CD4-positive, alpha-beta memory T cell (primary cell): ENCODE data around the gene AFAP1. TPM values are rescaled to one million over a fixed set of nuclear protein-coding genes. Genes with fewer than 3 reads are reported as not detected.

Experiments
- CTCF ChIA-PET: fragments of 350-600 bp; sonication (Branson Sonifier 250); formaldehyde crosslinking; loops from one replicate; lab custom pipeline; 2021; ENCODE audit warnings: inconsistent platforms; ENCODE audit not compliant: partially characterized antibody; lab: Charles Lee
- POLR2A ChIA-PET: fragments of 350-600 bp; sonication (Branson Sonifier 250); formaldehyde crosslinking; loops from one replicate; lab custom pipeline; 2021; ENCODE audit not compliant: partially characterized antibody; lab: Charles Lee
- DNase-seq, 5 donors: peaks; one replicate each; pipeline versions ENCODE4 v3.0.0 to v3.0.0-alpha.2; 2020 to 2022; ENCODE audit warnings: mixed read lengths in 1 of 5
- H3K27ac ChIP-seq: one replicate; pipeline ENCODE4 v1.7.0; 2013; ENCODE audit warnings: low read depth, low read length
- H3K27me3 ChIP-seq: 2 replicates; pipeline ENCODE4 v1.7.0; 2013; ENCODE audit warnings: mild to moderate bottlenecking, low read length, moderate library complexity; ENCODE audit not compliant: insufficient read depth
- H3K36me3 ChIP-seq: 2 replicates; pipeline ENCODE4 v1.7.0; 2013; ENCODE audit warnings: mild to moderate bottlenecking, low read length, moderate library complexity; ENCODE audit not compliant: insufficient read depth
- H3K4me1 ChIP-seq: 2 replicates; pipeline ENCODE4 v1.7.0; 2013; ENCODE audit warnings: mild to moderate bottlenecking, low read length, moderate library complexity; ENCODE audit not compliant: insufficient read depth
- H3K4me3 ChIP-seq, 2 donors: one replicate each; pipeline ENCODE4 v1.7.0; 2013; ENCODE audit warnings: low read length in 2 of 2, mild to moderate bottlenecking in 1 of 2
- H3K9me3 ChIP-seq, 2 donors: one replicate each; pipeline ENCODE4 v1.7.0; 2013; ENCODE audit warnings: low read length in 2 of 2, control low read depth in 1 of 2; ENCODE audit not compliant: control insufficient read depth in 1 of 2
- H3K27ac Mint-ChIP-seq, 7 donors: one replicate each; pipeline ENCODE4 v1.8.0; 2020 to 2021; ENCODE audit warnings: mixed read lengths in 7 of 7, mild to moderate bottlenecking in 6 of 7, inconsistent platforms in 3 of 7, moderate library complexity in 3 of 7
- H3K27me3 Mint-ChIP-seq, 2 donors: one replicate each; pipeline ENCODE4 v1.8.0; 2020 to 2021; ENCODE audit warnings: mixed read lengths in 2 of 2
- H3K36me3 Mint-ChIP-seq, 2 donors: one replicate each; pipeline ENCODE4 v1.8.0; 2020 to 2021; ENCODE audit warnings: mixed read lengths in 2 of 2, inconsistent platforms in 1 of 2, mild to moderate bottlenecking in 1 of 2
- H3K4me1 Mint-ChIP-seq, 4 donors: one replicate each; pipeline ENCODE4 v1.8.0; 2020 to 2021; ENCODE audit warnings: mixed read lengths in 4 of 4, mild to moderate bottlenecking in 1 of 4
- H3K4me3 Mint-ChIP-seq, 8 donors: one replicate each; pipeline ENCODE4 v1.8.0; 2020 to 2021; ENCODE audit warnings: mixed read lengths in 8 of 8, mild to moderate bottlenecking in 7 of 8, moderate library complexity in 6 of 8, inconsistent platforms in 3 of 8
- H3K9me3 Mint-ChIP-seq, 8 donors: one replicate each; pipeline ENCODE4 v1.8.0; 2020 to 2021; ENCODE audit warnings: mixed read lengths in 8 of 8, mild to moderate bottlenecking in 5 of 8, inconsistent platforms in 3 of 8, moderate library complexity in 1 of 8
- intact Hi-C: fragments of 100-400 bp; cut with micrococcal nuclease; formaldehyde crosslinking; loops from one replicate; pipeline ENCODE4 v1.15.1; 2023
- polyA plus RNA-seq, 2 donors: library from polyadenylated mRNA; unstranded; fragments of 300-500 nt; fragmentation: Illumina TruSeq; gene quantifications; one replicate each; pipeline ENCODE4 v1.2.3, GENCODE V29; 2021
- total RNA-seq, 2 experiments: library from RNA; stranded (reverse); gene quantifications; one replicate each; pipeline ENCODE4 v1.2.3, GENCODE V29; 2021

Gene AFAP1
- total and polyA plus RNA-seq, 4 experiments from 2014 or later, result 0.95 to 21.8 (median 12.6) TPM

- POLR2A ChIA-PET, result interaction anchor here (1.4 kb wide), 1 partner anchor 9 kb away, joined by 7 read pairs; no protein-coding TSS in a partner anchor
- H3K27me3 Mint-ChIP-seq, result no peaks in the 10 kb centered on the region
Observed at GRCh38 chr4:7822137-7822505, 117.5 kb downstream of the AFAP1 start.

GRCh38 chr4:7821245-7822136, 118.2 kb downstream of the AFAP1 start:
- ChIA-PET POLR2A (interaction anchor here (1.4 kb wide), 1 partner anchor 10 kb away, joined by 7 read pairs; no protein-coding TSS in a partner anchor), CTCF (interaction anchor here (0.7 to 2.4 kb wide), 5 partner anchors 11 to 165 kb away, joined by 3 to 13 read pairs (median 5); no protein-coding TSS in a partner anchor)
- intact Hi-C loops, result no loop called here
- Mint-ChIP-seq H3K4me1 (peaks cover 1 to 18% (median 2%) of the 10 kb centered on the region in 4 donors), H3K27ac (peak overlapping the region in 2 of 7 donors; percentile 5 to 18), H3K36me3 (peaks cover 30 to 33% of the 10 kb centered on the region in 2 donors), H3K9me3 (peaks cover 0 to 1% (median 0%) of the 10 kb centered on the region in 8 donors), H3K27me3 (no peaks in the 10 kb centered on the region), H3K4me3 (peak overlapping the region in 2 of 8 donors; percentile 30 to 39)
- no peaks in the 10 kb centered on the region for H3K36me3 ChIP-seq
- H3K9me3 ChIP-seq, result no peaks in the 10 kb centered on the region
- no peak for DNase-seq
- H3K27ac ChIP-seq, result no peak overlapping the region
- no peaks in the 10 kb centered on the region for H3K4me1 ChIP-seq
- H3K27me3 ChIP-seq, result no peaks in the 10 kb centered on the region
- no peak overlapping the region for H3K4me3 ChIP-seq

More at GRCh38 chr4:7822137-7822505, 117.5 kb downstream of the AFAP1 start:
- H3K4me3 ChIP-seq, result no peak overlapping the region
- Mint-ChIP-seq H3K4me3 (peak overlapping the region in 1 of 8 donors; percentile 30), H3K4me1 (peaks cover 6 to 24% (median 7%) of the 10 kb centered on the region in 4 donors), H3K9me3 (peaks cover 0 to 4% (median 0%) of the 10 kb centered on the region in 8 donors), H3K36me3 (peaks cover 27 to 30% of the 10 kb centered on the region in 2 donors), H3K27ac (peak overlapping the region in 1 of 7 donors; percentile 7)
- H3K36me3 ChIP-seq, result no peaks in the 10 kb centered on the region
- H3K27ac ChIP-seq, result no peak overlapping the region
- no peak for DNase-seq
- intact Hi-C loops, result no loop called here
- H3K4me1 ChIP-seq, result peaks cover 2% of the 10 kb centered on the region
- no peaks in the 10 kb centered on the region for H3K9me3 ChIP-seq
- CTCF ChIA-PET, result interaction anchor here (1.1 to 2.4 kb wide), 3 partner anchors 12 to 24 kb away, joined by 4 to 13 read pairs (median 8); no protein-coding TSS in a partner anchor
- H3K27me3 ChIP-seq, result no peaks in the 10 kb centered on the region

GRCh38 chr4:7820031-7820818, 119.4 kb downstream of the AFAP1 start:
- peaks cover 37 to 43% of the 10 kb centered on the region in 2 donors for H3K36me3 Mint-ChIP-seq
- peak overlapping the region in 3 of 7 donors; percentile 9 to 44 (median 35) for H3K27ac Mint-ChIP-seq
- no peaks in the 10 kb centered on the region for H3K36me3 ChIP-seq
- peaks cover 0 to 1% (median 0%) of the 10 kb centered on the region in 8 donors for H3K9me3 Mint-ChIP-seq
- no peak overlapping the region for H3K4me3 ChIP-seq
- CTCF ChIA-PET, result interaction anchor here (0.6 to 2.4 kb wide), 3 partner anchors 16 to 319 kb away, joined by 3 to 13 read pairs (median 5); no protein-coding TSS in a partner anchor
- no peaks in the 10 kb centered on the region for H3K4me1 ChIP-seq
- no peak overlapping the region for H3K4me3 Mint-ChIP-seq
- no peak for DNase-seq
- H3K27ac ChIP-seq, result no peak overlapping the region
- POLR2A ChIA-PET, result no interaction called here
- no peaks in the 10 kb centered on the region for H3K27me3 Mint-ChIP-seq
- intact Hi-C loops, result no loop called here
- H3K4me1 Mint-ChIP-seq, result peaks cover 0 to 14% (median 3%) of the 10 kb centered on the region in 4 donors
- H3K27me3 ChIP-seq, result no peaks in the 10 kb centered on the region
- no peaks in the 10 kb centered on the region for H3K9me3 ChIP-seq

GRCh38 chr4:7819446-7819845, 120.2 kb downstream of the AFAP1 start:
- H3K9me3 Mint-ChIP-seq, result peaks cover 0 to 1% (median 0%) of the 10 kb centered on the region in 8 donors
- intact Hi-C loops, result no loop called here
- H3K4me3 ChIP-seq, result no peak overlapping the region
- no peak overlapping the region for H3K27ac ChIP-seq
- no peaks in the 10 kb centered on the region for H3K9me3 ChIP-seq
- no peaks in the 10 kb centered on the region for H3K4me1 ChIP-seq
- no peaks in the 10 kb centered on the region for H3K36me3 ChIP-seq
- POLR2A ChIA-PET, result no interaction called here
- no peak overlapping the region for H3K4me3 Mint-ChIP-seq
- CTCF ChIA-PET, result interaction anchor here (0.6 to 2.8 kb wide), 3 partner anchors 15 to 320 kb away, joined by 3 to 16 read pairs (median 10); no protein-coding TSS in a partner anchor
- no peak for DNase-seq
- peaks cover 37 to 49% of the 10 kb centered on the region in 2 donors for H3K36me3 Mint-ChIP-seq
- H3K27me3 ChIP-seq, result no peaks in the 10 kb centered on the region
- H3K4me1 Mint-ChIP-seq, result peaks cover 0 to 12% (median 3%) of the 10 kb centered on the region in 4 donors
- peak overlapping the region in 2 of 7 donors; percentile 9 to 53 for H3K27ac Mint-ChIP-seq
- no peaks in the 10 kb centered on the region for H3K27me3 Mint-ChIP-seq

GRCh38 chr4:7818399-7818911, 121.2 kb downstream of the AFAP1 start:
- Mint-ChIP-seq H3K9me3 (peaks cover 0 to 1% (median 0%) of the 10 kb centered on the region in 8 donors), H3K27ac (no peak overlapping the region), H3K36me3 (peaks cover 38 to 59% of the 10 kb centered on the region in 2 donors), H3K4me1 (peaks cover 0 to 10% (median 2%) of the 10 kb centered on the region in 4 donors), H3K27me3 (no peaks in the 10 kb centered on the region), H3K4me3 (no peak overlapping the region)
- ChIA-PET POLR2A (no interaction called here), CTCF (interaction anchor here (0.9 to 2.8 kb wide), 6 partner anchors 8 to 58 kb away, joined by 3 to 16 read pairs (median 6); no protein-coding TSS in a partner anchor)
- Histone ChIP-seq H3K27me3 (no peaks in the 10 kb centered on the region), H3K27ac (no peak overlapping the region), H3K36me3 (peaks cover 4% of the 10 kb centered on the region), H3K9me3 (no peaks in the 10 kb centered on the region), H3K4me1 (no peaks in the 10 kb centered on the region), H3K4me3 (no peak overlapping the region)
- DNase-seq, result no peak
- intact Hi-C loops, result no loop called here

GRCh38 chr4:7817877-7818398, 121.7 kb downstream of the AFAP1 start:
- H3K27me3 ChIP-seq, result no peaks in the 10 kb centered on the region
- CTCF ChIA-PET, result interaction anchor here (0.6 to 2.8 kb wide), 7 partner anchors 9 to 58 kb away, joined by 4 to 16 read pairs (median 4); no protein-coding TSS in a partner anchor
- peaks cover 0 to 1% (median 0%) of the 10 kb centered on the region in 8 donors for H3K9me3 Mint-ChIP-seq
- H3K9me3 ChIP-seq, result no peaks in the 10 kb centered on the region
- H3K4me3 ChIP-seq, result no peak overlapping the region
- no peak overlapping the region for H3K27ac ChIP-seq
- H3K4me1 Mint-ChIP-seq, result peaks cover 0 to 10% (median 2%) of the 10 kb centered on the region in 4 donors
- peaks cover 41 to 63% of the 10 kb centered on the region in 2 donors for H3K36me3 Mint-ChIP-seq
- H3K27me3 Mint-ChIP-seq, result no peaks in the 10 kb centered on the region
- H3K4me1 ChIP-seq, result no peaks in the 10 kb centered on the region
- intact Hi-C loops, result no loop called here
- peak overlapping the region in 1 of 7 donors; percentile 44 for H3K27ac Mint-ChIP-seq
- DNase-seq, result no peak
- no peak overlapping the region for H3K4me3 Mint-ChIP-seq
- peaks cover 6% of the 10 kb centered on the region for H3K36me3 ChIP-seq
- POLR2A ChIA-PET, result no interaction called here
